Measurements from ENCODE around the gene FARS2.
A peak's percentile ranks its signal among the peaks of the same experiment; 100 is the strongest.

FARS2 gene

GRCh38 chr6:5260661-5261544 is at the start of gene FARS2, which contains the start of gene LYRM4:
Gene FARS2, plus strand, starts transcription at chr6:5261513.
Gene LYRM4, minus strand, starts transcription at chr6:5260950. Its CDS starts 217 bp downstream, at chr6:5260733.
- peak; percentile 49 for DNase-seq

- DNase-seq: no peak
These were observed 47.5 kb upstream of the FARS2 start for GRCh38 chr6:5213836-5214235.

GRCh38 chr6:5214570-5215052 is 46.7 kb upstream of the FARS2 start:
- DNase-seq: no peak

GRCh38 chr6:5215159-5215558 is 46.2 kb upstream of the FARS2 start:
- DNase-seq: peak; percentile 49

GRCh38 chr6:5215799-5216198 is 45.5 kb upstream of the FARS2 start:
- DNase-seq: no peak

GRCh38 chr6:5217356-5217755 is 44.0 kb upstream of the FARS2 start:
- no peak for DNase-seq

GRCh38 chr6:5219011-5219691 is 42.2 kb upstream of the FARS2 start:
- no peak for DNase-seq

- no peak for DNase-seq
These were observed 40.9 kb upstream of the FARS2 start for GRCh38 chr6:5220443-5220842.

- no peak for DNase-seq
These were observed 38.0 kb upstream of the FARS2 start for GRCh38 chr6:5223309-5223708.

- no peak for DNase-seq
These were observed 32.0 kb upstream of the FARS2 start for GRCh38 chr6:5229356-5229755.

- no peak for DNase-seq
These were observed 31.2 kb upstream of the FARS2 start for GRCh38 chr6:5230081-5230480.

- DNase-seq: no peak
These were observed 30.0 kb upstream of the FARS2 start for GRCh38 chr6:5231289-5231688.

- DNase-seq: no peak
These were observed 26.4 kb upstream of the FARS2 start for GRCh38 chr6:5234874-5235273.

- DNase-seq: no peak
These were observed 25.5 kb upstream of the FARS2 start for GRCh38 chr6:5235830-5236229.

GRCh38 chr6:5237805-5238204 is 23.5 kb upstream of the FARS2 start:
- no peak for DNase-seq

- DNase-seq: no peak
These were observed 23.0 kb upstream of the FARS2 start for GRCh38 chr6:5238336-5238735.

- no peak for DNase-seq
These were observed 20.1 kb upstream of the FARS2 start for GRCh38 chr6:5241252-5241651.

GRCh38 chr6:5243069-5243468 is 18.2 kb upstream of the FARS2 start:
- DNase-seq: no peak

GRCh38 chr6:5246141-5247097 is 14.9 kb upstream of the FARS2 start:
- no peak for DNase-seq

- DNase-seq: no peak
These were observed 14.1 kb upstream of the FARS2 start for GRCh38 chr6:5247201-5247600.

GRCh38 chr6:5248302-5249098 is 12.8 kb upstream of the FARS2 start:
- no peak for DNase-seq

Data from DMS79 (cell line).